Measurements from ENCODE around the gene FXYD5. TPM values are rescaled to one million over a fixed set of nuclear protein-coding genes. Genes with fewer than 3 reads are reported as not detected.
A peak's percentile ranks its signal among the peaks of the same experiment; 100 is the strongest.

The FXYD5 gene
- total RNA-seq, 1 donor from 2014 or later = 135 TPM

GRCh38 chr19:35133826-35134225 lies 20.7 kb upstream of the FXYD5 start:
- DNase-seq (ENCODE audit: low read depth) = no peak
- Histone ChIP-seq H3K27me3 (ENCODE audit: control insufficient read depth, insufficient read depth, low read length) (peaks cover 33% of the 10 kb centered on the region), H3K36me3 (ENCODE audit: control insufficient read depth, insufficient read depth, low read length) (no peaks in the 10 kb centered on the region), H3K4me3 (ENCODE audit: low read depth, low read length) (no peak overlapping the region)
- no peak for TF ChIP-seq CTCF (IDR thresholded peaks at IDR 0.05; ENCODE audit: insufficient read depth, low read length, poor library complexity, severe bottlenecking)

DNA sequence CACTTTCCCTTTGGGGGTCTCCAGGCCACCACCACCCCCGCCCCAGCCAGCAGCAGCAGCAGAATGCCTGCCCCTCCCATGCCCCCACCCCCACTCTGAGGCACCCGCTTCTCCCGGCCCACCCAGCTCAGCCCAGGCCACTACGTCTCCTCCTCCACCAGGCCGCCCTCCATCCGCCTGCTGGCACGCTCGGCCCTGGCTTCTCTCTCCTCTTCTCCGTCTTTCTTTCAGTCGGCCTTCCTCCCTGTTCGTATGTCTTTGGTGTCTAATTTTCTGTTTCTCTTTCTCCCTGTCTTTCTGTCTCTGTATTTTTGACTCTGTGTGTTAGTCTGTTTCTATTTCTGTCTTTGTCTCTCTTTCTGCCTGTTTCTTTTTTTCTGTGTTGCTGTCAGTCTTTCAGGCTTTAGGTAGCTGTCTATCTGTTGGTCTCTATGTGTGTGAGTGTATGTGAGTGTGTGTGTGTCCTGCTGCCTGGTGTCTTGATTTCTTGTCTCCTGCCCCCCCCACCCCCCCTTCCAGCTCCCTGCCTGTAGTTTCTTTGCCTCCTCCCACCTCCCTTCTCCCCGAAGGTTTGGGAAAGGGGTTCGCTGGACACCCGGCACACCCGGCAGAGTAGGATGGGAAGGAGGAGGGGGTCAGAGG lies 19.8 kb upstream of the FXYD5 start, which contains the start of gene LGI4:
TSS of gene LGI4 (minus strand) at position 459 of the 642 bp plus-strand sequence. CDS start at position 80, 379 bp downstream.
- Histone ChIP-seq H3K36me3 (ENCODE audit: control insufficient read depth, insufficient read depth, low read length) (no peaks in the 10 kb centered on the region), H3K4me3 (ENCODE audit: low read depth, low read length) (no peak within 1 kb of the TSS), H3K27me3 (ENCODE audit: control insufficient read depth, insufficient read depth, low read length) (peaks cover 42% of the 10 kb centered on the region)
- no peak for TF ChIP-seq CTCF (IDR thresholded peaks at IDR 0.05; ENCODE audit: insufficient read depth, low read length, poor library complexity, severe bottlenecking)
- DNase-seq (ENCODE audit: low read depth) = no peak

GRCh38 chr19:35135389-35135909 lies 19.1 kb upstream of the FXYD5 start:
- Histone ChIP-seq H3K36me3 (ENCODE audit: control insufficient read depth, insufficient read depth, low read length) (no peaks in the 10 kb centered on the region), H3K4me3 (ENCODE audit: low read depth, low read length) (no peak overlapping the region), H3K27me3 (ENCODE audit: control insufficient read depth, insufficient read depth, low read length) (peaks cover 49% of the 10 kb centered on the region)
- TF ChIP-seq CTCF (IDR thresholded peaks at IDR 0.05; ENCODE audit: insufficient read depth, low read length, poor library complexity, severe bottlenecking) = peak; percentile 91
- DNase-seq (ENCODE audit: low read depth) = no peak

- TF ChIP-seq CTCF (IDR thresholded peaks at IDR 0.05; ENCODE audit: insufficient read depth, low read length, poor library complexity, severe bottlenecking) = no peak
- Histone ChIP-seq H3K36me3 (ENCODE audit: control insufficient read depth, insufficient read depth, low read length) (no peaks in the 10 kb centered on the region), H3K27me3 (ENCODE audit: control insufficient read depth, insufficient read depth, low read length) (peaks cover 53% of the 10 kb centered on the region), H3K4me3 (ENCODE audit: low read depth, low read length) (no peak overlapping the region)
- no peak for DNase-seq (ENCODE audit: low read depth)
Measured at GRCh38 chr19:35136231-35136630, 18.3 kb upstream of the FXYD5 start.

DNA sequence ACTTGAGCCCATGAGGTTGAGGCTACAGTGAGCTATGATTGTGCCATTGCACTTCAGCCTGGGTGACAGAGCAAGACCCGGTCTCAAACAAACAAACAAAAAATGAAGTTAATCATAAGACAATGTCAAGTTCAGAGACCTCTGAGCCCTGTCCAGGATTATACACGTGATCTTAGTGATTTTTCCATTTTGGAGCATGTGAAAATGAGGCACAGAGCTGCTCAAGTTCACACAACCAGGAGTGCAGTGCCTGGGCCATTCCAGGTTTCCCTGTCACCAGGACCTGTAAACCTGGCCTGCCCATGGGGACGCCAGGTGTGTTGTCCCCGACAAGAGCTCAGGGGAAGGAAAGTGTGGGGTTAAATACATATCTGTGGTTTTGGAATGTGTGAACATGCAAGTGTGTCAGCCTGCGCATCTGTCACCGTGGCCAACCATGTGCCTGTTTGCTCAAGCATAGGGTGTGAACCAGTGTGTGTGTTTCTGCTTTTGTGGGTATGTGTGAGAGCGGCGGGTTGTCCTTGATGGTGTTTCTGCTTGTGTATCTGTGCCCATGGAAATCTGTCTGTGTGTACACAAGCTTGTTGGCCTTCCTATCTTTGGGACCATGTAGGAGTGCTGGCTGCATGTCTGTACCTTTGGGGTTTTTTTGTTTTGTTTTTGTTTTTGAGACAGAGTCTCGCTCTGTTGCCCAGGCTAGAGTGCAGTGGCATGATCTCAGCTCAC lies 17.4 kb upstream of the FXYD5 start:
- no peak for DNase-seq (ENCODE audit: low read depth)
- TF ChIP-seq CTCF (IDR thresholded peaks at IDR 0.05; ENCODE audit: insufficient read depth, low read length, poor library complexity, severe bottlenecking) = no peak
- Histone ChIP-seq H3K36me3 (ENCODE audit: control insufficient read depth, insufficient read depth, low read length) (no peaks in the 10 kb centered on the region), H3K4me3 (ENCODE audit: low read depth, low read length) (no peak overlapping the region), H3K27me3 (ENCODE audit: control insufficient read depth, insufficient read depth, low read length) (peaks cover 60% of the 10 kb centered on the region)
